Fibroblast of upper back skin (primary cell): Measurements from ENCODE around the gene PNPLA7.
"Not testable (repeated sequence)": the region's sequence is repeated elsewhere in the genome, so short reads cannot be mapped to it uniquely, and the experiment has no call there.

Experiments used
- DNase-seq: peaks from one replicate; pipeline ENCODE4 v3.0.0-alpha.2; 2013

The PNPLA7 gene

DNA sequence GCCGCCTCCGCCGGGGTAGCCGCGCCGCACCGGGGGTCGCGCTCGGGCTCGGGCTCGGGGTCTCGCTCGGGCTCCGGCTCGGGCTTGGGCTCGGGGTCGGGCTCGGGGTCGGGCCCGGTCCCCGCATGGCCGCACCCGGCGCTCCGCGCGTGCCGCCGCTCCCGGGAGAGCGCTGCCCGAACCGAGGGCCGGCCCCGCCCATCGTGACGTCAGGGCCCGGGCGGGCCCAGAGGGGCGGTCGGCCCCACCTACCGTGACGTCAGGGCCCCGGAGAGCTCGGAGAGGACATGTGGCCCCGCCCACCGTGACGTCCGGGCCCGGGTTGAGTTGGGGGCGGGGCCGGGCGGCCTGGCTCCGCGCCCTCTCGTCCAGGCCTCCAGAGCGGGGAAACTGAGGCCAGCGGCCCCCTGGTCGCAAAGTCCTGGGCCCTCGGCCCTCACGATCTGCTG lies 91.0 kb downstream of the PNPLA7 start, which contains the start of gene NSMF:
Gene NSMF (minus strand): TSS at position 183 of the 449 bp plus-strand sequence. CDS start 232 bp downstream, outside the sequence.
- DNase-seq, result peak; percentile 91

- no peak for DNase-seq
These were observed 91.7 kb downstream of the PNPLA7 start for GRCh38 chr9:137458194-137459151.

DNA sequence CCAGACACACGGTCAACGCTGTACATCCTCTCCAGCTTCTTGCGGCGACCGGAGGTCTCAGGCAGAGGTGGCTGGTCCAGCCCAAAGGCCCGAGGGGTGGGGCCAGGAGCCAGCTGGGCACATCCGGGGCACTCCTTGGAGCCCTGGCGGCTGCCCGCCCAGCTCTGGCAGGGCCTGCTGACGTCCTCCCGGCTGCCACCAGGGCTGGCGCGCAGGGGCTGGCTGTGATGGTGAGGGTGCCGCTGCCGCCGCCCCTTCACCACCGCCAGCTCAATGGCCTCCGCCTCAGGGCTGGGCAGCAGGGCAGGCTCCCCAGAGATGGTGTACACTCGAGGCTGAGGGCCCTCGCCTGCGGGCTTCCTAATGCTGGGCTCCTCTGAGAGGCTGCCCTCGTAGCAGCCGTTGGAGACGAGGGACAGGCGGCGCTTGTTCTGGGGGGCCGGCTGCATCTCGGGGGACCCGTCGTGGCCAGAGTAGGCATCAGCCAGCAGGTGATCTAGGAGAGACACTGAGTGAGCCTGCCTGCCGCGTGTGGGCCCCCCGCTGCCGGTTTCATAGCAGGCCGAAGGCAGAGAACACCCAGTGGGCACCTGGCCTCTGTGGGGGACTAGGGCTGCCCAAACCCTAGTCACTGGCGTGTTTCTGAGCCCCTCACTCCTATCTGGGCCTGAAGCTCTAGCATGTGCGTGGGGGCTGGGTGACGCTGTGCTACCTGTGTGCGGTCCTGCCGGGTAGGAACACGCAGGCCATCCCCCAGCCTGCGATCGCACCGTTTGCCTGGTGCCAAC lies 92.6 kb downstream of the PNPLA7 start:
- no peak for DNase-seq

DNA sequence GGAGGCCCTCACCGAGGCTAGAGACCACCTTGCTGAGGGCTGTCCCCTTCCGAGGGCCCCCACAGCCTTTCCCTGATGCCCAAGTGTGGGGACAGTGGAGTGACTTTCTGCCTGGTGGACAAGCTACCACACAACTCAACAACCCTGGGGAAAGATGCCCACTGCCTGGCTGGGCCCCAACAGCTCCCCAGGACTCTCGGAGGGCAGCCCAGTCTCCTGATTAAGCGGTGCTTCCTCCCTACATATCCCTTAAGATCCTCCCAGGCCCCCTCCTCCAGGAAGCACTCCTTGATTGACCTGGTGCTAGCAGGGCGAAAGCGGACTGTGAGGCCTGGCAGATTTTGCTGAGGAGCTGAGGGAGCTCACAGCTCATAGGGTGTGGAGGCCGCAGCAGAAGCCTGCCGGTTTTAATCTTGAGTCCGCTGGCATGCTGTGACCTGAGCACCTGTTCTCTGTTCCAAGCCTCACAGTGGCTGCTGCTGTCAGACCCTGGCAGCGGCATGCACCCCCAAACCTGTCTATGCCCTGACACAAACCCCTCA lies 93.3 kb downstream of the PNPLA7 start:
- DNase-seq, result no peak

- DNase-seq, result peak; percentile 40
These were observed 93.9 kb downstream of the PNPLA7 start for GRCh38 chr9:137456061-137456863.

- no peak for DNase-seq
These were observed 94.7 kb downstream of the PNPLA7 start for GRCh38 chr9:137455359-137455991.

- DNase-seq, result peak; percentile 14
These were observed 95.4 kb downstream of the PNPLA7 start for GRCh38 chr9:137454597-137455358.

DNA sequence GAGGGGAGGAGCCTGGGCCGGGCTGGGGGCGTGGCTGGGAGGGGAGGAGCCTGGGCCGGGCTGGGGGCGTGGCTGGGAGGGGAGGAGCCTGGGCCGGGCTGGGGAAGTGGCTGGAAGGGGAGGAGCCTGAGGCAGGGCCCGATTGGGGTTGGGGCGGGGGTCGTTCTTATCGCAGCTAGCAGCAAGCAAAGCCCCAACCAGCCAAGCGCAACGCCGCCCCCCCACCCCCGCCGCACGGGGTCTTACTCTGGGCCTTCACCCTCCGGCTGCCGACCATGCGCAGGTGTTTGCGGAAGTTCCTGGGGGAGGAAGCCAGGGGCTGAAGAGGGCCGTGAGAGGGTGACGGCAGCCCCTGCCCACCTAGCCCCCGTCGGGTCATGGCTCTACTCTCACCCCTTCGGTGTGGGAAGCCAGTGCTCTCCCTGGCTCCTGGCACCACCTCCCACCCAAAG lies 96.0 kb downstream of the PNPLA7 start:
- no peak for DNase-seq

DNA sequence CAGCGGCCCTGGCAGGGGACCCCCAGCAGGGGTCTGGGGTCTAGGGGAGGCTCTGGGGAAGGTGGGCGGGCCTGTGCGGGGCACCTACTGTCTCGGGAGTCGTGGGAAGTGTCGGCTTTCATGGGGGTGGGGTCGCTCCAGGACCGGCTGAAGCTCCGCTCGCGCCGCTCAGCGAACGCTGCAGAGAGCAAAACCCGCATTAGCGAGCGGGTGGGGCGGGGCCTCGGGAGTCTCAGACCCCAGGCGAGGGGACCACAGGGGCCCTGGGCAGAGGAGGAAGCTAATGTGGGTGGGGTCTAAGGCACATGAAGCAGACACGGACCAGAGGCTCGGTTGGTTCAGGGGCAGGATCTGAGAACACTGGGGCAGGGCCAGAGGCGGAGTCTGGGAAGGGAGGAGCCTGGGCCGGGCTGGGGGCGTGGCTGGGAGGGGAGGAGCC lies 96.5 kb downstream of the PNPLA7 start:
- peak; percentile 78 for DNase-seq

DNA sequence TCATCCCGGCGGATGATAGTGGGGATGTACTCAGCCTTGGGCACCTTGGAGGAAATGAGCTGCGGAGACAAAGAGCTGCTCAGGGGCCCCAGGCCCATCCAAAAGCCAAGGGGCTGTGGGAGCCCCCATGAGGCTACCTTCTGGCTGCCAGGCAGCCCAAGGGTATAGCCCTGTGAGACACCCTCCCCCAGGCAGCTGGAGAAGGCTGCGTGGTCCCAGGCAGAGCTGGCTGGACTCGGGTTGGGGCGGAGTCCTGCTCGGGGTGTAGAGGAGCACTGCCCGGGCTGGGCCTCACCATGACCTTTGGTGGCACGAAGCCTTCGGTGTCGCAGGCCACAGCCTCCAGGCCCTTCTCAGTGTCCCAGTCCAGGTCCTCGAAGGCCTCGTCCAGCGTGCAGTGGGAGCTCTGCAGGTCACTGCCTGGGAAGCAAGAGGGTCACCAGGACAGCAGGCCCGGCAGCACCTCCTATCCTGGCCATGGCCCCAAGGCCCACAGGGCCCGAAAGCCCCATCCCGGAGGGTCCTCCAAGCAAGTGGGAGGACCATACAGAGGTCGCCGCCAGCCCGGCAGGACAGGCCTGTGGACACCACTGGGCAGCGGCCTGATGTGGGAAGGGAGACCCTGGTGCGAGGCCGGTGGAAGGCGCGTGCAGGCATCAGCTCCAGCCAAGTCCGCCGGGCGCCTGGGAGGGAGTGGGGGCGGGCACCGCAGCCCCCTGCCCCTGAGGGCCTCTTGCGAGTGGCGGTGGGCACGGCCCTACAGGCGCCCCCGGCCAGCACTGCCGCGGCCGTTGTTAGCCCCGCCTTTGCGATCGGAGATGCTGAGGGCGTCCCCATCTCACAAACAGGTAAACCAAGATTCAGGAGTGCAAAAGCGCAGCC lies 97.2 kb downstream of the PNPLA7 start:
- DNase-seq, result no peak

GRCh38 chr9:137452006-137452760 lies 98.0 kb downstream of the PNPLA7 start:
- DNase-seq, result no peak

DNA sequence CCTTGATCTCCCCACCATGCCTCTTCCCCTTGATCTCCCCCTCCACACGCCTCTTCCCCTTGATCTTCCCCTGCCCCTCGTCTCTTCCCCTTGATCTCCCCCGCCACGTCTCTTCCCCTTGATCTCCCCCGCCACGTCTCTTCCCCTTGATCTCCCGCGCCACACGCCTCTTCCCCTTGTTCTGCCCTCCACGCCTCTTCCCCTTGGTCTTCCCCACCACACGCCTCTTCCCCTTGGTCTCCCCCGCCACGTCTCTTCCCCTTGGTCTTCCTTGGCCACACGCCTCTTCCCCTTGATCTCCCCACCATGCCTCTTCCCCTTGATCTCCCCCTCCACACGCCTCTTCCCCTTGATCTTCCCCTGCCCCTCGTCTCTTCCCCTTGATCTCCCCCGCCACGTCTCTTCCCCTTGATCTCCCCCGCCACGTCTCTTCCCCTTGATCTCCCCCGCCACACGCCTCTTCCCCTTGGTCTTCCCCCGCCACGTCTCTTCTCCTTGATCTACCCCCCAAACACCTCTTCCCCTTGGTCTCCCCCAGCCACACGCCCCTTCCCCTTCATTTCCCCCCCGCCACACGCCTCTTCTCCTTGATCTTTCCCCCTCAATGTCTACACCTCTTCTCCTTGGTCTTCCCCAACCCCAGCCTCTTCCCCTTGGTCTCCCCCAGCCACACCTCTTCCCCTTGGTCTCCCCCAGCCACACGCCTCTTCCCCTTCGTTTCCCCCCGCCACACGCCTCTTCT lies 98.8 kb downstream of the PNPLA7 start:
- DNase-seq, result not testable (repeated sequence)

GRCh38 chr9:137450539-137451222 lies 99.5 kb downstream of the PNPLA7 start:
- not testable (repeated sequence) for DNase-seq

DNA sequence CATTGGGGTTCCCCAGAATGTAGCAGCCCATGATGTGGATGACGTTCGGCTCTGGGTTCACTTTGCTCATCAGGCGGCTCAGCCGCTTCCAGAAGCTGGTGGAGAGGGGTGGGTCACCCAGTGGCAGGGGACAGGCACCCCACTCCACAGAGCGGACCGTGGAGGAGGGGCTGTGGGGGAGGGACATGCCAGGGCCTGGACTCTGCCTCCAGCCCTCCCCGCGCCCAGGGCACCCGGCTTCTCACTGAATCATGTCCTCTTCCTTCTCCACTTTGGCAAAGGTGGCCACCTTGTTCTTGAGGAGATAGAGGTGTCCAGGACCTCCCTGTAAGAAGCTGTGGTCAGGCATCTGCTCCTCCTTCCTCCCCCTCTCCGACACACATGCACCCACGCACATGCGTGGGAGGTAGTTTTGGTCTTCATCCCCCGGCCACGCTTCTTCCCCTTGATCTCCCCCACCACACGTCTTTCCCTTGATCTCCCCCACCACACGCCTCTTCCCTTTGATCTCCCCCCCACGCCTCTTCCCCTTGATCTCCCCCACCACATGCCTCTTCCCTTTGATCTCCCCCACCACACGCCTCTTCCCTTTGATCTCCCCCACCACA lies 100.2 kb downstream of the PNPLA7 start:
- DNase-seq, result no peak

DNA sequence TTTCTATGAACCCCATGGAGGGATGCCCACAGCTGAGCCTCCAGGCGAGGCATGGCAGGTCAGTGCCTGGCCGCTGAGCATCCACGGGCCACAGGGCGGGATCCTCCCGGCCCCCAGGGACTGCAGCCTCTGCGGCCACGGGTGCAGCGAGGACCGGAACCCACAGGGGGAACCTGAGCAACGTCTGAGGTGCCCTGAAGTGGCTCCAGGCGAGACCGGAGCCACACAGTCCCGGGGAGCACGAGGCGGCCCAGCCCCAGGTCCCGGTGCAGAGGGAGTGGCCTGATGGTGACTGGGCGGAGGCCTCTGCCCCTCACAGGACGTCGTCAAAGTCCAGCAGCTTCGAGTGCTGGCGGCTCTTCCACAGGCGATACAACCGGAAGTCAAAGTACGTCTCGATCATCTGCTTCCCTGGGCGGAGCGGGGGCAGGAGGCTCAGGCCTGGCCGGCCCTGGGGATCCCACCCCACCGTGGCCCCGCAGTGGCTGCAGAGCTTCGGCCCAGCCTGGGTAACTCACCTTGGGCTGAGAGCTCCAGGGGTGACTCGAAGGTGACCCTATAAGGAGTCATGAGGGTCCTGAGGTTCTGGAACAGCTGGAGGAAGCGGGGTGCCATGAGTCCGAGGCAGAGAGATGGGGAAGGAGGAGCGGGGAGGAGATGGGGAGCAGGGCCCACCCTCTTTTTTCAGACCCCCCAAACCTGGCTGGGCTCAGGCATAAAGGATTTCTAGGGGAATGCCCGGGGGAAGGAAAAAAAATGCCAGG lies 100.9 kb downstream of the PNPLA7 start:
- DNase-seq, result no peak

DNA sequence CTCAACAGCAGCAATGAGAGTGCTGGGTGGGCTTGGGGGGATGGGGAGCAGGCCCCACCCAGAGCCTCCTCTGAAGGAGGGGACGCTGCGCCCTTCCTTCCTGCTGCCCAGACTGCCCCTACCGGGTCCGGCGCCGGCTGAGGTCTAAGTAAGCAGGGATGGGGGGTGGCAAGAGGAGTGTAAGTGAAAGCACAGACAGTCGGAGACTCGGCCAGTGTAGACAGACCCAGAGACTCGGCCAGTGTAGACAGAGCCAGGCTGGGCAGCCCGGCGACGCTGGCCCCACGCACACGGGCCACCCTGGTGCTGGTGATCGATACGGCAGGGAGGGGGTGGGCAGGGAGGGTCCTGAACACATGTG lies 101.6 kb downstream of the PNPLA7 start:
- DNase-seq, result no peak
